HepG2 (cell line): ENCODE data around the gene PCIF1. TPM values are rescaled to one million over a fixed set of nuclear protein-coding genes. Genes with fewer than 3 reads are reported as not detected.

Experiments used
- CBX2 ChIP-seq, 2 experiments: fragments of 200-600 bp in 1 of 2; sonication (generic); formaldehyde crosslinking in 1 of 2; IDR thresholded peaks; 2 replicates each; pipeline versions ENCODE4 v1.7.0 to v1.8.1; 2018 to 2022; ENCODE audit warnings: low read depth in 2 of 2, low read length in 1 of 2, mild to moderate bottlenecking in 1 of 2, missing genetic modification reagents in 1 of 2
- DPF2 ChIP-seq: sonication (generic); formaldehyde crosslinking; IDR thresholded peaks from 2 replicates; pipeline ENCODE4 v1.4.0; 2020; ENCODE audit warnings: mild to moderate bottlenecking, low read depth, missing genetic modification reagents, borderline replicate concordance
- EP300 ChIP-seq, 3 experiments: sonication (generic) in 1 of 3; formaldehyde crosslinking in 1 of 3; IDR thresholded peaks; 2 replicates each; pipeline versions ENCODE4 v1.5.1 to v1.6.1; 2011 to 2020; ENCODE audit warnings: low read depth in 2 of 3, low read length in 2 of 3, borderline replicate concordance in 1 of 3, improper control_type of control experiment in 1 of 3, mild to moderate bottlenecking in 1 of 3, missing genetic modification reagents in 1 of 3, moderate library complexity in 1 of 3
- FOSL2 ChIP-seq: sonication (generic); formaldehyde crosslinking; IDR thresholded peaks from 2 replicates; pipeline ENCODE4 v1.4.0; 2020; ENCODE audit warnings: missing genetic modification reagents
- FOXJ3 ChIP-seq: sonication (generic); formaldehyde crosslinking; IDR thresholded peaks from 2 replicates; pipeline ENCODE4 v1.4.0; 2020; ENCODE audit warnings: missing genetic modification reagents, mild to moderate bottlenecking, borderline replicate concordance
- HDAC1 ChIP-seq: sonication (generic); formaldehyde crosslinking; IDR thresholded peaks from 2 replicates; pipeline ENCODE4 v1.5.1; 2020; ENCODE audit warnings: mild to moderate bottlenecking, missing genetic modification reagents
- NFKB2 ChIP-seq: sonication (generic); formaldehyde crosslinking; IDR thresholded peaks from 2 replicates; pipeline ENCODE4 v1.4.0; 2020; ENCODE audit warnings: missing genetic modification reagents, borderline replicate concordance
- NR2C2 ChIP-seq: sonication (generic); formaldehyde crosslinking; IDR thresholded peaks from 2 replicates; pipeline ENCODE4 v1.4.0; 2020; ENCODE audit warnings: missing genetic modification reagents, mild to moderate bottlenecking, moderate library complexity, borderline replicate concordance
- NRL ChIP-seq: sonication (generic); formaldehyde crosslinking; IDR thresholded peaks from 2 replicates; pipeline ENCODE4 v1.5.0; 2020; ENCODE audit warnings: missing genetic modification reagents, mild to moderate bottlenecking, moderate library complexity, borderline replicate concordance
- PAWR ChIP-seq: sonication (generic); formaldehyde crosslinking; IDR thresholded peaks from 2 replicates; pipeline ENCODE4 v1.4.0; 2020; ENCODE audit warnings: missing genetic modification reagents, mild to moderate bottlenecking, borderline replicate concordance
- POLR2AphosphoS5 ChIP-seq: IDR thresholded peaks from 2 replicates; pipeline ENCODE4 v1.6.1; 2012; ENCODE audit warnings: low read depth, low read length
- RFXAP ChIP-seq: sonication (generic); formaldehyde crosslinking; IDR thresholded peaks from 2 replicates; pipeline ENCODE4 v1.4.0; 2020; ENCODE audit warnings: missing genetic modification reagents, borderline replicate concordance
- ZBTB38 ChIP-seq: sonication (generic); formaldehyde crosslinking; IDR thresholded peaks from 2 replicates; pipeline ENCODE4 v1.5.1; 2020; ENCODE audit warnings: mild to moderate bottlenecking, missing genetic modification reagents
- ZBTB7A ChIP-seq: sonication (generic); formaldehyde crosslinking; IDR thresholded peaks from 2 replicates; pipeline ENCODE4 v1.8.0; 2022; ENCODE audit warnings: mild to moderate bottlenecking, missing genetic modification reagents
- ZFP36L1 ChIP-seq: sonication (generic); formaldehyde crosslinking; IDR thresholded peaks from 2 replicates; pipeline ENCODE4 v1.8.0; 2022; ENCODE audit warnings: mild to moderate bottlenecking, missing genetic modification reagents, moderate library complexity
- ZNF263 ChIP-seq: sonication (generic); formaldehyde crosslinking; IDR thresholded peaks from 2 replicates; pipeline ENCODE4 v1.4.0; 2020; ENCODE audit warnings: missing genetic modification reagents
- ZNF556 ChIP-seq: sonication (generic); formaldehyde crosslinking; IDR thresholded peaks from 2 replicates; pipeline ENCODE4 v1.4.0; 2020; ENCODE audit warnings: mild to moderate bottlenecking, missing genetic modification reagents, borderline replicate concordance
- ZNF572 ChIP-seq: sonication (generic); formaldehyde crosslinking; IDR thresholded peaks from 2 replicates; pipeline ENCODE4 v1.5.1; 2020; ENCODE audit warnings: mild to moderate bottlenecking, missing genetic modification reagents
- ZNF607 ChIP-seq: sonication (generic); formaldehyde crosslinking; IDR thresholded peaks from 2 replicates; pipeline ENCODE4 v1.5.1; 2020; ENCODE audit warnings: missing genetic modification reagents, mild to moderate bottlenecking, borderline replicate concordance
- ZNF891 ChIP-seq: sonication (generic); formaldehyde crosslinking; IDR thresholded peaks from 2 replicates; pipeline ENCODE4 v1.5.0; 2020; ENCODE audit warnings: mild to moderate bottlenecking, missing genetic modification reagents
- polyA plus RNA-seq, 8 experiments: library from polyadenylated mRNA; depleted of rRNA in 3 of 8; stranded (reverse) in 7 of 8; unstranded in 1 of 8; fragments of >200 nt; fragmentation: Illumina TruSeq in 4 of 8; extraction: Trizol in 4 of 8; gene quantifications; 2 replicates each; pipeline versions ENCODE4 v1.2.1 to v1.2.3, GENCODE V29; 2011 to 2016; ENCODE audit warnings: low read depth in 4 of 8, missing spikeins in 1 of 8, mixed read lengths in 1 of 8; ENCODE audit not compliant: insufficient read depth in 1 of 8
- total RNA-seq, 5 experiments: library from RNA; depleted of rRNA; stranded (reverse); fragments of >200 nt; fragmentation: Illumina TruSeq; extraction: Trizol; gene quantifications; 2 replicates each; pipeline ENCODE4 v1.2.3, GENCODE V29; 2016; ENCODE audit warnings: low read depth in 1 of 5
- TF ChIP-seq, protein P1 (sequence below): sonication (generic); formaldehyde crosslinking; IDR thresholded peaks from 2 replicates; pipeline ENCODE4 v1.4.0; 2020; ENCODE audit warnings: missing genetic modification reagents
- TF ChIP-seq, protein P2 (sequence below): sonication (generic); formaldehyde crosslinking; IDR thresholded peaks from 2 replicates; pipeline ENCODE4 v1.8.0; 2022; ENCODE audit warnings: missing genetic modification reagents, mild to moderate bottlenecking, moderate library complexity, borderline replicate concordance
- TF ChIP-seq, protein P3 (sequence below): sonication (generic); formaldehyde crosslinking; IDR thresholded peaks from 2 replicates; pipeline ENCODE4 v1.5.0; 2020; ENCODE audit warnings: missing genetic modification reagents
- TF ChIP-seq, protein P4 (sequence below): sonication (generic); formaldehyde crosslinking; IDR thresholded peaks from 2 replicates; pipeline ENCODE4 v1.5.0; 2020; ENCODE audit warnings: missing genetic modification reagents

Gene PCIF1
- total and polyA plus RNA-seq, 2 of the 13 experiments (the other 11 are each of a cell fraction or from before 2014, with no cell fraction given): 20.9 to 24.4 TPM

DNA sequence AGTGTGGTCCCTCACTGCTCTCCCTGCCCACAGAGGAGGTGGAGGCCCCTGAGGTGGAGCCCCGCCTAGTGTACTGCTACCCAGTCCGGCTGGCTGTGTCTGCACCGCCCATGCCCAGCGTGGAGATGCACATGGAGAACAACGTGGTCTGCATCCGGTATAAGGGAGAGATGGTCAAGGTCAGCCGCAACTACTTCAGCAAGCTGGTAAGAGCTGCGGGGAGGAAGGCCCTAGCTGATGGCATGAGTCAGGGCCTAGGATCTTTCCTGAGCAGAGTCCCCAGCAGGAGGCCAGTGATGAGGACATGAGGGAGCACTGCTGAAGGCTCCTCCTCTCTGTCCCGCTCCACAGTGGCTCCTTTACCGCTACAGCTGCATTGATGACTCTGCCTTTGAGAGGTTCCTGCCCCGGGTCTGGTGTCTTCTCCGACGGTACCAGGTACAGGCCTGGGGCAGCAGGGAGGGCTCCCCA is 11.2 kb downstream of the PCIF1 start (continued):
- TF ChIP-seq, protein P1, sequence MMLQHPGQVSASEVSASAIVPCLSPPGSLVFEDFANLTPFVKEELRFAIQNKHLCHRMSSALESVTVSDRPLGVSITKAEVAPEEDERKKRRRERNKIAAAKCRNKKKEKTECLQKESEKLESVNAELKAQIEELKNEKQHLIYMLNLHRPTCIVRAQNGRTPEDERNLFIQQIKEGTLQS (CRISPR knock-in tag): 0 out of 2 replicates have a peak, but pooled peaks have one; percentile 10
- no peak for TF ChIP-seq ZFP36L1 (CRISPR knock-in tag)
- TF ChIP-seq, protein P2, sequence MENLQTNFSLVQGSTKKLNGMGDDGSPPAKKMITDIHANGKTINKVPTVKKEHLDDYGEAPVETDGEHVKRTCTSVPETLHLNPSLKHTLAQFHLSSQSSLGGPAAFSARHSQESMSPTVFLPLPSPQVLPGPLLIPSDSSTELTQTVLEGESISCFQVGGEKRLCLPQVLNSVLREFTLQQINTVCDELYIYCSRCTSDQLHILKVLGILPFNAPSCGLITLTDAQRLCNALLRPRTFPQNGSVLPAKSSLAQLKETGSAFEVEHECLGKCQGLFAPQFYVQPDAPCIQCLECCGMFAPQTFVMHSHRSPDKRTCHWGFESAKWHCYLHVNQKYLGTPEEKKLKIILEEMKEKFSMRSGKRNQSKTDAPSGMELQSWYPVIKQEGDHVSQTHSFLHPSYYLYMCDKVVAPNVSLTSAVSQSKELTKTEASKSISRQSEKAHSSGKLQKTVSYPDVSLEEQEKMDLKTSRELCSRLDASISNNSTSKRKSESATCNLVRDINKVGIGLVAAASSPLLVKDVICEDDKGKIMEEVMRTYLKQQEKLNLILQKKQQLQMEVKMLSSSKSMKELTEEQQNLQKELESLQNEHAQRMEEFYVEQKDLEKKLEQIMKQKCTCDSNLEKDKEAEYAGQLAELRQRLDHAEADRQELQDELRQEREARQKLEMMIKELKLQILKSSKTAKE (CRISPR knock-in tag): peak; percentile 33; the same call in 1 of the 2 replicates
- TF ChIP-seq, protein P3, sequence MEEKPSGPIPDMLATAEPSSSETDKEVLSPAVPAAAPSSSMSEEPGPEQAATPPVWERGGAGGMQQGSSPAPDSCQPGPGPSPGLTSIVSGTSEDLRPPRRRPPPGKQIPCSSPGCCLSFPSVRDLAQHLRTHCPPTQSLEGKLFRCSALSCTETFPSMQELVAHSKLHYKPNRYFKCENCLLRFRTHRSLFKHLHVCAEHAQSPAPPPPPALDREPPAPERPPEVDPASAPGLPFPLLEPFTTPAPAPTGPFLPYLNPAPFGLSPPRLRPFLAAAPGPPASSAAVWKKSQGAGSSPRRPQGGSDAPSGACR: no peak
- TF ChIP-seq POLR2AphosphoS5: 0 out of 2 replicates have a peak, but pooled peaks have one; percentile 7
- no peak for TF ChIP-seq CBX2 (IDR thresholded peaks at IDR 0.05; ENCODE audit: low read depth, low read length)
- TF ChIP-seq CBX2 (CRISPR knock-in tag; IDR thresholded peaks at IDR 0.05; ENCODE audit: low read depth): no peak
- no peak for TF ChIP-seq FOXJ3 (CRISPR knock-in tag)
- TF ChIP-seq HDAC1 (CRISPR knock-in tag): no peak
- TF ChIP-seq ZNF572 (CRISPR knock-in tag): no peak; the same call in 1 of the 2 replicates
- no peak for TF ChIP-seq RFXAP (CRISPR knock-in tag)
- 0 out of 2 replicates have a peak, but pooled peaks have one; percentile 25 for TF ChIP-seq NFKB2 (CRISPR knock-in tag)
- TF ChIP-seq ZNF607 (CRISPR knock-in tag): 0 out of 2 replicates have a peak, but pooled peaks have one; percentile 15
- TF ChIP-seq, protein P4, sequence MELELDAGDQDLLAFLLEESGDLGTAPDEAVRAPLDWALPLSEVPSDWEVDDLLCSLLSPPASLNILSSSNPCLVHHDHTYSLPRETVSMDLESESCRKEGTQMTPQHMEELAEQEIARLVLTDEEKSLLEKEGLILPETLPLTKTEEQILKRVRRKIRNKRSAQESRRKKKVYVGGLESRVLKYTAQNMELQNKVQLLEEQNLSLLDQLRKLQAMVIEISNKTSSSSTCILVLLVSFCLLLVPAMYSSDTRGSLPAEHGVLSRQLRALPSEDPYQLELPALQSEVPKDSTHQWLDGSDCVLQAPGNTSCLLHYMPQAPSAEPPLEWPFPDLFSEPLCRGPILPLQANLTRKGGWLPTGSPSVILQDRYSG (CRISPR knock-in tag): no peak
- peak; percentile 40; the same call in 1 of the 2 replicates for TF ChIP-seq ZNF891 (CRISPR knock-in tag)
- peak; percentile 74; the same call in 1 of the 2 replicates for TF ChIP-seq NRL (CRISPR knock-in tag)
- no peak for TF ChIP-seq ZNF556 (CRISPR knock-in tag)
- TF ChIP-seq ZBTB7A (CRISPR knock-in tag): peak; percentile 37; the same call in 1 of the 2 replicates
- peak; percentile 49 for TF ChIP-seq FOSL2 (CRISPR knock-in tag)
- 0 out of 2 replicates have a peak, but pooled peaks have one; percentile 8 for TF ChIP-seq DPF2
- TF ChIP-seq PAWR: no peak
- no peak for TF ChIP-seq NR2C2 (CRISPR knock-in tag)
- peak; percentile 98 for TF ChIP-seq ZNF263 (CRISPR knock-in tag)
- peak in 1 of 2 experiments; percentile 43; a peak in 1 of 4 replicates for TF ChIP-seq EP300 (IDR thresholded peaks at IDR 0.05; ENCODE audit: low read depth in 2 of 2, low read length in 2 of 2)
- no peak for TF ChIP-seq EP300 (CRISPR knock-in tag; IDR thresholded peaks at IDR 0.05; ENCODE audit: borderline replicate concordance)
- TF ChIP-seq ZBTB38 (CRISPR knock-in tag): peak; percentile 77; the same call in 1 of the 2 replicates
